GM18858 (cell line): ENCODE measurements around the gene HOXB6.

Experiments used
- ATAC-seq: cut with Tn5 transposase; IDR thresholded peaks from one replicate; pipeline ENCODE4 v1.9.1; 2021; ENCODE audit not compliant: unreplicated experiment

HOXB6 gene

GRCh38 chr17:48604770-48605329, at the start of gene HOXB6:
TSS of gene HOXB6 (minus strand) at chr17:48604986. CDS start at chr17:48598150, 6,836 bp downstream.
- no peak for ATAC-seq

- ATAC-seq = no peak
Measured at GRCh38 chr17:48649741-48650140, 45.0 kb upstream of the HOXB6 start.

DNA sequence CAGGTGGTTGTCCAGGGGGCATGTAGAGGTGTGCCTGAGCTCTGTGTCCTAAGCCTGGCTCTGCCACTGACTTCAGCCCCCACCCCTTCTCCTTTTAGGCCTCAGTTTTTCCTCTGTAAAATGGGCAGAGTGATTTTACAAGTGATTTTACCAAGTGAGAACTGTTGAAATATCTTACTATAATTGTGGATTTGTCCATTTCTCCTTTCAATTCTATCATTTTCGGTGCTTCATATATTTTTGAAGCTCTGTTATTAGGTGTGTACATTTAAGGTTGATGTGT, 43.1 kb upstream of the HOXB6 start:
- no peak for ATAC-seq

GRCh38 chr17:48647103-48647962, 42.5 kb upstream of the HOXB6 start:
- no peak for ATAC-seq

GRCh38 chr17:48646183-48647102, 41.7 kb upstream of the HOXB6 start:
- ATAC-seq = no peak

DNA sequence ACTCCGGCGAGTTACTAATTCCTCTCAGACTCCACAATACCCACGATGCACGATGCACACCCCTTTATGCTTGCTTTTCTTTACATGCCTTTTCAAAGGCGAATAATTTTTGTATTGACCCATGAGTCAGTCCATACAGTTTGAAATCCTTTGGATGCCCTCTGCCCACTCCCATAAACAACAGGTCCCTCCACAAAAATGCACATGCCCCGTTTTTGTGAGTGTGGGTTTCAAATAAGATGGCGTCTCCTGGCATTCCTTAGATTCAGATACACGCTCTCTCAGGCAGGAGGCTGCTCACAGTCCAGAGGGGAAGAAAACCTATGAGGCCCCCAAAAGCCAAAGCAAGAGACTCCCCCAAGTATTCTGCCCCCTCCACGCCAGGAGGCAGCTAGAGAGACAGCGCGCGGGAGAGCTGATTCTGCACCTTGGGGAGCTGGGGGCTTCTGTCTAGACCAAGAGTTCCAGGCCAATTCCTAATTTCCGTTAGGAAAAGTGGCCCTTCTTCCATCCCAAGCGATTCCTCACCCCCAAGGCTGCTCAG, 40.9 kb upstream of the HOXB6 start:
- no peak for ATAC-seq

GRCh38 chr17:48644910-48645557, 40.2 kb upstream of the HOXB6 start:
- no peak for ATAC-seq

DNA sequence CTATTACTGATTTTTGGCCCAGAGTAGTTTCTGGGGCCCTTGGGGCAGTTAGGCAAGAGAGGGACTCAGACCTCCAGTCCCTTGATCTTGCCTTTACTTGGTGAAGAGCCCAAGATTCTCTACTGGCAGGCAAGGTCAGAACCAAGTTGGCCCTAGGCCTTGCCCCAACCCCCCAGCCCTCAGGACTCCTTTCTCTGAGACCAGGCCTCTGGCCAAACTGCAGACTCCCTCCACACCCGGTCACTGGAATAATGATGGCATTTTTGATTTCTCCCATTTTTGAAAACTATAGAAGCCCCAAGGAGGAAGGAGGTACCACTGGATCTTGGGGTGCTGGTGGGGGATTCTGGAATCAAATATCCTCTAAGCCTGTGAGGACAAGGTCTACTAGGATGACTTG, 39.4 kb upstream of the HOXB6 start:
- no peak for ATAC-seq

- ATAC-seq = no peak
Measured at GRCh38 chr17:48643697-48644012, 38.9 kb upstream of the HOXB6 start.

GRCh38 chr17:48642843-48643696, 38.3 kb upstream of the HOXB6 start:
- ATAC-seq = no peak

DNA sequence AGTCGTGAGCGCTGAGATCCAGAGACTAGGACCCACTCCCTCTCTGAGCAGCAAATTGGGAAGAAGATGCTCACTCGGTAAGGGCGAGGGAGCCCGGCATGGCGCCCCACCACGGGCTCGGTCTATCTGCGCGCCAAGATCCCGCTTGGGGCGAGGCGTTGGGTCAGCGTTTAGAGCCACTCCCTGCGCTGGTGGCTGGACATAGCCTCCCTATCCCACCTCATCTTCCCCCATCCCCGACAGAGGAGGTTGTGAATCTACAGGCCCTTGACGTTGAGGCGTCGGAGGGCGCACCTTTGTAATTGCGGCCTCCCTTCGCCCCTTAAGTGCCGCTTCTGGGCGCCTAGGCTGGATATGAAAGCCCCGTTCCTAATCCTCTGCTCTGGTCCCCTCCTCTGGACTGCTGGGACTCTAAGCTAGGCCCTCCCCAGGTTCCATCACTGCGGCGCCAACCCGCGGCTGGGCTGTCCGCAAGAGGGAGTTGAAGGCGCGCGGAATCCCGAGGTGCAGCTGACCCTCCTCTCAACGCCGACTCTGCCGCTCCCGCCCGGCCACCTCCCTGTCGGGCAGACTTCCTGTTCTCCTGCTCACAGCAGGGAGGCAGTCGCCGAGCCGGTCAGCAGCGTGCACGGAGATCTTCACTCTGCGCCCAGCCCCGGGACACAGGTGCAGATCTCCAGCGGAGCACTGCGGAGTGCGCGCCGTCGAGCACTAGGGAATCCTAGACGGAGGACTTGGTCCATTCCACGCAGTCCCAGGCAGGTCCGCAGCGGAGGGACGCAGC, 37.5 kb upstream of the HOXB6 start:
- ATAC-seq = no peak

DNA sequence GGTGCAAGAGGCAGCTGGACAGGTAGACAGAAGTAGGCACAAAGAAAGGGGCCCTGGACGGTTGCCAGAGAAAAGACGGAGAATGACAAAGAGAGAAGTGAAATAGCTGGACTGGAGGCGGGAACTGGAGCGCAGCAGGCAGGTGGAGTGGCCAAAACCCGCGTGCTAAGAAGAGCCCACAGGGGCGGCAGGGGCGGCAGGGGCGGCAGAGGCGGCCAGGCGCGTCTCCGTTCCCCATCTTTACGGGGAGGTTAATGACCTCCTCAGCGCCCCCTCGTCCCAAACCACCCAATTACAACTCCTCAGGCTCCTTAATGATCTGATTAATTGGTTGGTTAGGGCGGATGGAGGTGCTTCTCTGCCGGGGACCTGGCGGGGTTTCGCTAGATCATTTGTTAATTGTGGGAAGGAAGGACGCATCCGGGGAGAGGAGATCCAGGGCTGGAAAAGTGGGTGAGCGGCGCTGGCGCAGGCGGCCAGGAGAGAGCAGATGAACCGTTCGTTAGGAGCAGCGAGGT, 36.8 kb upstream of the HOXB6 start:
- no peak for ATAC-seq

DNA sequence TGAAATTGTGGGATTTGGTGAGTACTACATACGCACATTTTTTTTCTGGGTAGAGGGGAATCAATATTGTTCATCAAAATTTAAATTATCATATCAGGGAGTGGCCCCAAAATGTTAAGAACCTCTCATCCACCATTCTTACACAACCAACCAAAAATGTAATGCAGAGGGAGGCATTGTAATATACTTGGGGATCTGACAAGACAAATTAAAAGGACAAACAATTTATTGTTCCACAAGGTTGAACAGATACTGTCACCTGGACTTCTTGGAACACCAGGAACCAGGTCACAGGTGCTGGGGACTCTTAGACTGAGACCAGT, 36.0 kb upstream of the HOXB6 start:
- no peak for ATAC-seq

DNA sequence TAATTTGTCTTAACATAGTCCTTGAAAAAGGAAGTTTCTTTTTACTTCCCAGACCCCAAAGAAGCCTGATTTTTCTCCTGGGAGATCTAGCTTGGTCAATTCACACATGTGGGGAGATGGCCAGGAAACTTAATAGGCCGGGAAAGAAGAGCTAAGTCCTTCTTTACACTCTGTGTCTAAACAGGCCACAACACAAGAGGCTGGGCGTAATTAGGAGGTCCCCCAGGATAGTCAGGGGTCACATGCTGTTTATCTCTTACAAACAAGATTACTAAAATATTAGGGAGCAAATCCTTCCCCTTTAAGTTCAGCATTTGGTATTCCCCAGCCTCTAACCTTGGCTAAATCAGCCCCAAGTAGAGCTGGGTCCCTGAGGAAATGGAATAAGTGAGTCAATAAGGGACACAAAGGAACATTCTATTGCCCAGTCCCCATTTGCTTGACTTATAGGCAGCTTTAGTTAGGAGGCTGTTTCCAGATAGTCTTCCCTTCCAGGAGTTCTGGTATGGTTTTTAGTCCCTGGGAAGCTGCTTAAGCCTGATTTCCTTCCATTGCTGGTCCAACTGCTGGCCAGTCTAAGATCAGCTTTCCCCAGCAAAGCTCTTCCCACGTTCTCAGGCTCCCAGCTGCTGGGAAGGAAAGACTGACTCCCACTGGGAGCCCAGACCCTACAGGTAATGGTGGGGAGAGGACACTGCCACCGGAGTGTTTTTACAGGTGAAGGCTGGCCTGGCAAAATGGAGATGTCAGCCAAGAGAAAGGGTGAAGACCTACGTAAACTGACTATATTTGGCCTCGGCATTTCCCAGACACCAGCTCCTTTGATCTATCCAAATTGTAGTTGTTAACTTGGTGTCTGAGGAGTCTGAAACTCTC, 35.4 kb upstream of the HOXB6 start:
- no peak for ATAC-seq

- no peak for ATAC-seq
Measured at GRCh38 chr17:48639136-48639535, 34.4 kb upstream of the HOXB6 start.

DNA sequence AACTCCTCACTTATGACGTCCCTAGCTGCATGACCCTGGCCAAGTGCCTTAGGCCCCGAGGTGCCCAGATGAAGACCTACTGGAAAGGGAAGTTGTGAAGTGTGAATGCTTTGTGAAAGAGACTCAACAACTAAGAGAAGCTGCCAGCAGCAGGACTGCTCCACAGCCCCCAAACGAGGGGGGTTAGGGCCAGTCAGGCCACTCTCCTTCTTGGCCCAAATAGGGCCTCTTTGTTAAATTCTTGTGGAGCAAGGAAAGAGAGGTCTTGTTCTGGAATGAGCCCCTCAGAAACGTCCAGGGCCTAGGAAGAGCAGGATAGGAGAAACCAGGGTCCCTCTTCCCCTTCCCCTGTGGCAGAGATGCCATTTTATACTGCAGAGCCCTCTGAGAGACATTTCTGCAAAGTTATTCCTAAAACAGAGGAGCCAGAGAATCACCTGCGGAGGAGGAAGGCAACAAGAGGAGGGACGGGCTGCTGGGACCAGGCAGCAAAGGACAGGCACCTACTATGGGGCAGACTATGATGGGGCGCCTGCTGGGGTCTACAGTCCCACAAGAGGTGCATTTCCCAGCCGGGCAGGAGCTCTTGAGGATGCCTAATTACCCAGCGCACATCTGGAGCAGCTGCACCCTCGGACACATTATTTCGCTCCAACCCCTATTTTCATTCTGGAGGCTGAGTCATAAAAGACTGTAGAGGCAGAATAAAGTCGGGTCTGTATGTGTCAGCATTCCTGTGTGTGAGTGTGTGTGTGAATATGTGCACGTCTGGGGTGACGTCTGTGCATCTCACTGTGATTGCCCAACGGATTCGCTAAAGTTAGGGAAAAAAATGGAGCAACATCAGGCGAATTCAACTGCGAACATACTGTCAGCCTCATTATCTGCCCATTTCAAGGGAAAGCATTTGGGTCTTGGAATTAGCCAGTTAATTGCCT, 32.8 kb upstream of the HOXB6 start:
- no peak for ATAC-seq
